GM19467 (cell line): Measurements from ENCODE around the gene FKBP1C.

ENCODE experiments used
- ATAC-seq: cut with Tn5 transposase; IDR thresholded peaks from one replicate; pipeline ENCODE4 v1.9.1; 2021; ENCODE audit warnings: mild to moderate bottlenecking, moderate library complexity; ENCODE audit not compliant: unreplicated experiment

FKBP1C gene

DNA sequence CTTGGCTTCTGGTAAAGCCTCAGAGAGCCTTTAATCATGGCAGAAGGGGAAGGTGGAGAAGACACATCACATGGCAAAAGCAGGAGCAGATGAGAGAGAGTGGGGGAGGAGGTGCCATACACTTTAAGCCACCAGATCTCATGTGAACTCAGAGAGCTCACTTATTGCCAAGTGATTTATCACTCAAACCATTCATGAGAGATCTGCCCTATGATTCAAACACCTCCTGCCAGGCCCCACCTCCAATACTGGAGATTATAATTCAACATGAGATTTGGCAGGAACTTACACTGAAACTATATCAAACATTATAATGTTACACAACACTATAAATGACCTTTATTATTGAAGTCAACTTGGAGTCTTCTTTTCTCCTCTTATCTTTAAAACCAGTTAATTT lies 47.9 kb downstream of the FKBP1C start:
- no peak for ATAC-seq

DNA sequence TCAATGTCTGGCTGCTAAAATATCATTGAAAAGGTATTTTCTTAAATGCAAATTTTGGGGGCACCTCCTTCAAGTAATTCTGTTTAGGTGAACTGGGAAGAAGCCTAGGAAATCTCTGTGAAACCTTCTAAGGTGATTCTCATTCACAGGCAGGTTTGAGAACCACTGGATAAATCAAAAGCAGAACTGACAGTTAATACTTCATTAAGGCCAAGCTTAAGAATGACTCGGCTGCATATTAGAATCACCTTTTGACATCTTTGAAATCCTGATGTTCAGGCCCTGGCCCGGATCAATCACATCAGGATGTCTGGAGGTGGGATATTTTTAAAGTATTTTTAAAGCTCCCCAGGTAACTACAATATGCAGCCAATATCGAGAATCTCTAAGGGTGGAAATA lies 50.6 kb downstream of the FKBP1C start:
- ATAC-seq: no peak
